Subcutaneous adipose tissue (tissue), 4 donors: ENCODE results near the gene SIVA1. TPM values are rescaled to one million over a fixed set of nuclear protein-coding genes. Genes with fewer than 3 reads are reported as not detected.

Source experiments
- CTCF ChIP-seq: fragments of 450-650 bp; IDR thresholded peaks from one replicate; pipeline ENCODE4 v1.5.1; 2016; ENCODE audit warnings: low read depth, mild to moderate bottlenecking, control low read depth, antibody characterized with exemption, moderate library complexity
- total RNA-seq, 4 donors: library from RNA; depleted of rRNA; stranded (reverse); fragments of >200 nt; gene quantifications; one replicate each; pipeline ENCODE4 v1.1.0, GENCODE V29; 2016

The SIVA1 gene
- total RNA-seq, 4 donors from 2014 or later, result 65.4 to 232 (median 169) TPM

GRCh38 chr14:104800771-104801519, 48.0 kb downstream of the SIVA1 start, which contains the start of gene ZBTB42:
Gene ZBTB42 (plus strand): TSS chr14:104801101. CDS start chr14:104801198, 97 bp downstream.
- TF ChIP-seq CTCF, result no peak

GRCh38 chr14:104801520-104802393, 48.8 kb downstream of the SIVA1 start:
- no peak for TF ChIP-seq CTCF

- TF ChIP-seq CTCF, result no peak
Measured at GRCh38 chr14:104802394-104803184, 49.6 kb downstream of the SIVA1 start.

- no peak for TF ChIP-seq CTCF
Measured at GRCh38 chr14:104803280-104803911, 50.4 kb downstream of the SIVA1 start.

GRCh38 chr14:104803912-104804410, 51.0 kb downstream of the SIVA1 start:
- no peak for TF ChIP-seq CTCF

GRCh38 chr14:104804481-104805325, 51.8 kb downstream of the SIVA1 start:
- TF ChIP-seq CTCF, result no peak
